Activated naive CD4-positive, alpha-beta T cell treated with anti-CD3 and anti-CD28 coated beads, Interleukin-2, amount 10 ng/mL, durations not matched to agents 7 days and 5 days (primary cell): Measurements from ENCODE around the gene SLC44A1.

Source experiments
- CTCF ChIA-PET: fragments of 350-600 bp; sonication (Branson Sonifier 250); formaldehyde crosslinking; loops from one replicate; lab custom pipeline; 2021; ENCODE audit warnings: antibody characterized with exemption; lab: Charles Lee
- DNase-seq: peaks from one replicate; pipeline ENCODE4 v3.0.0-alpha.2; 2020
- H3K27ac Mint-ChIP-seq: one replicate; pipeline ENCODE4 v1.8.0; 2021; ENCODE audit warnings: mild to moderate bottlenecking, moderate library complexity, mixed read lengths
- H3K27me3 Mint-ChIP-seq: one replicate; pipeline ENCODE4 v1.8.0; 2021; ENCODE audit warnings: mild to moderate bottlenecking, mixed read lengths
- H3K36me3 Mint-ChIP-seq: one replicate; pipeline ENCODE4 v1.8.0; 2021; ENCODE audit warnings: mixed read lengths
- H3K4me1 Mint-ChIP-seq: one replicate; pipeline ENCODE4 v1.8.0; 2021; ENCODE audit warnings: mixed read lengths
- H3K4me3 Mint-ChIP-seq: one replicate; pipeline ENCODE4 v1.8.0; 2021; ENCODE audit warnings: mild to moderate bottlenecking, moderate library complexity, mixed read lengths
- H3K9me3 Mint-ChIP-seq: one replicate; pipeline ENCODE4 v1.8.0; 2021; ENCODE audit warnings: mixed read lengths

SLC44A1 gene

GRCh38 chr9:105421154-105421553 is 176.7 kb downstream of the SLC44A1 start:
- CTCF ChIA-PET, result no interaction called here
- H3K4me1 Mint-ChIP-seq, result peaks cover 9% of the 10 kb centered on the region

GRCh38 chr9:105421864-105422263 is 177.4 kb downstream of the SLC44A1 start:
- H3K4me1 Mint-ChIP-seq, result peaks cover 5% of the 10 kb centered on the region
- H3K36me3 Mint-ChIP-seq, result no peaks in the 10 kb centered on the region
- H3K27me3 Mint-ChIP-seq, result peaks cover 2% of the 10 kb centered on the region
- H3K27ac Mint-ChIP-seq, result no peak overlapping the region
- H3K4me3 Mint-ChIP-seq, result no peak overlapping the region
- DNase-seq, result no peak
- CTCF ChIA-PET, result no interaction called here
- H3K9me3 Mint-ChIP-seq, result no peaks in the 10 kb centered on the region

More at GRCh38 chr9:105421154-105421553, 176.7 kb downstream of the SLC44A1 start:
- H3K9me3 Mint-ChIP-seq, result no peaks in the 10 kb centered on the region
- DNase-seq, result no peak
- H3K4me3 Mint-ChIP-seq, result no peak overlapping the region
- H3K27me3 Mint-ChIP-seq, result no peaks in the 10 kb centered on the region
- H3K27ac Mint-ChIP-seq, result no peak overlapping the region
- H3K36me3 Mint-ChIP-seq, result no peaks in the 10 kb centered on the region

- no peak overlapping the region for H3K27ac Mint-ChIP-seq
- no peak overlapping the region for H3K4me3 Mint-ChIP-seq
- H3K36me3 Mint-ChIP-seq, result no peaks in the 10 kb centered on the region
- CTCF ChIA-PET, result interaction anchor here (0.8 kb wide), 1 partner anchor 292 kb away, joined by 3 read pairs; no protein-coding TSS in a partner anchor
- peaks cover 4% of the 10 kb centered on the region for H3K27me3 Mint-ChIP-seq
- H3K9me3 Mint-ChIP-seq, result no peaks in the 10 kb centered on the region
- DNase-seq, result no peak
- H3K4me1 Mint-ChIP-seq, result no peaks in the 10 kb centered on the region
Measured at GRCh38 chr9:105425816-105426433, 181.5 kb downstream of the SLC44A1 start.

GRCh38 chr9:105426657-105427056 is 182.2 kb downstream of the SLC44A1 start:
- no peak for DNase-seq
- Mint-ChIP-seq H3K4me3 (no peak overlapping the region), H3K36me3 (no peaks in the 10 kb centered on the region), H3K27ac (no peak overlapping the region), H3K9me3 (no peaks in the 10 kb centered on the region), H3K4me1 (no peaks in the 10 kb centered on the region), H3K27me3 (peaks cover 4% of the 10 kb centered on the region)
- CTCF ChIA-PET, result no interaction called here

GRCh38 chr9:105431424-105432246 is 187.2 kb downstream of the SLC44A1 start:
- Mint-ChIP-seq H3K27ac (no peak overlapping the region), H3K36me3 (no peaks in the 10 kb centered on the region), H3K4me3 (no peak overlapping the region), H3K9me3 (no peaks in the 10 kb centered on the region), H3K27me3 (peaks cover 7% of the 10 kb centered on the region), H3K4me1 (no peaks in the 10 kb centered on the region)
- CTCF ChIA-PET, result interaction anchor here (1.1 kb wide), 1 partner anchor 80 kb away, joined by 4 read pairs; no protein-coding TSS in a partner anchor
- DNase-seq, result no peak

GRCh38 chr9:105432247-105432842 is 187.9 kb downstream of the SLC44A1 start:
- H3K27ac Mint-ChIP-seq, result no peak overlapping the region
- no peak for DNase-seq
- H3K9me3 Mint-ChIP-seq, result no peaks in the 10 kb centered on the region
- H3K36me3 Mint-ChIP-seq, result no peaks in the 10 kb centered on the region
- no peaks in the 10 kb centered on the region for H3K4me1 Mint-ChIP-seq
- H3K27me3 Mint-ChIP-seq, result peaks cover 3% of the 10 kb centered on the region
- CTCF ChIA-PET, result no interaction called here
- no peak overlapping the region for H3K4me3 Mint-ChIP-seq

- H3K4me1 Mint-ChIP-seq, result no peaks in the 10 kb centered on the region
- no peak overlapping the region for H3K4me3 Mint-ChIP-seq
- DNase-seq, result no peak
- no peak overlapping the region for H3K27ac Mint-ChIP-seq
- CTCF ChIA-PET, result no interaction called here
- H3K9me3 Mint-ChIP-seq, result no peaks in the 10 kb centered on the region
- peaks cover 7% of the 10 kb centered on the region for H3K27me3 Mint-ChIP-seq
- no peaks in the 10 kb centered on the region for H3K36me3 Mint-ChIP-seq
Measured at GRCh38 chr9:105435453-105435852, 191.0 kb downstream of the SLC44A1 start.

GRCh38 chr9:105436783-105437182 is 192.3 kb downstream of the SLC44A1 start:
- CTCF ChIA-PET, result no interaction called here
- no peaks in the 10 kb centered on the region for H3K4me1 Mint-ChIP-seq
- H3K4me3 Mint-ChIP-seq, result no peak overlapping the region
- no peaks in the 10 kb centered on the region for H3K9me3 Mint-ChIP-seq
- H3K27ac Mint-ChIP-seq, result no peak overlapping the region
- H3K36me3 Mint-ChIP-seq, result no peaks in the 10 kb centered on the region
- H3K27me3 Mint-ChIP-seq, result peaks cover 7% of the 10 kb centered on the region
- DNase-seq, result no peak

GRCh38 chr9:105437704-105438103 is 193.3 kb downstream of the SLC44A1 start:
- H3K4me3 Mint-ChIP-seq, result no peak overlapping the region
- CTCF ChIA-PET, result no interaction called here
- H3K9me3 Mint-ChIP-seq, result no peaks in the 10 kb centered on the region
- H3K4me1 Mint-ChIP-seq, result no peaks in the 10 kb centered on the region
- DNase-seq, result no peak
- no peaks in the 10 kb centered on the region for H3K36me3 Mint-ChIP-seq
- no peak overlapping the region for H3K27ac Mint-ChIP-seq
- H3K27me3 Mint-ChIP-seq, result peaks cover 7% of the 10 kb centered on the region

GRCh38 chr9:105438141-105438806 is 193.8 kb downstream of the SLC44A1 start:
- CTCF ChIA-PET, result no interaction called here
- Mint-ChIP-seq H3K36me3 (no peaks in the 10 kb centered on the region), H3K4me1 (no peaks in the 10 kb centered on the region), H3K27me3 (peaks cover 7% of the 10 kb centered on the region), H3K4me3 (no peak overlapping the region), H3K27ac (no peak overlapping the region), H3K9me3 (no peaks in the 10 kb centered on the region)
- no peak for DNase-seq

GRCh38 chr9:105439428-105439827 is 195.0 kb downstream of the SLC44A1 start:
- Mint-ChIP-seq H3K4me1 (no peaks in the 10 kb centered on the region), H3K9me3 (no peaks in the 10 kb centered on the region), H3K36me3 (no peaks in the 10 kb centered on the region), H3K27me3 (peaks cover 10% of the 10 kb centered on the region), H3K27ac (no peak overlapping the region), H3K4me3 (no peak overlapping the region)
- CTCF ChIA-PET, result no interaction called here
- DNase-seq, result no peak

- Mint-ChIP-seq H3K9me3 (no peaks in the 10 kb centered on the region), H3K27ac (no peak overlapping the region), H3K36me3 (no peaks in the 10 kb centered on the region), H3K4me1 (no peaks in the 10 kb centered on the region), H3K27me3 (peaks cover 15% of the 10 kb centered on the region), H3K4me3 (no peak overlapping the region)
- CTCF ChIA-PET, result no interaction called here
- DNase-seq, result no peak
Measured at GRCh38 chr9:105441616-105442160, 197.2 kb downstream of the SLC44A1 start.

GRCh38 chr9:105443121-105443520 is 198.7 kb downstream of the SLC44A1 start:
- no peaks in the 10 kb centered on the region for H3K36me3 Mint-ChIP-seq
- H3K4me1 Mint-ChIP-seq, result peaks cover 5% of the 10 kb centered on the region
- no peak overlapping the region for H3K4me3 Mint-ChIP-seq
- CTCF ChIA-PET, result no interaction called here
- peaks cover 15% of the 10 kb centered on the region for H3K27me3 Mint-ChIP-seq
- no peak for DNase-seq
- H3K9me3 Mint-ChIP-seq, result no peaks in the 10 kb centered on the region
- no peak overlapping the region for H3K27ac Mint-ChIP-seq

- no peaks in the 10 kb centered on the region for H3K36me3 Mint-ChIP-seq
- H3K27me3 Mint-ChIP-seq, result peaks cover 19% of the 10 kb centered on the region
- H3K4me1 Mint-ChIP-seq, result peaks cover 13% of the 10 kb centered on the region
- no peak for DNase-seq
- no peaks in the 10 kb centered on the region for H3K9me3 Mint-ChIP-seq
- no peak overlapping the region for H3K4me3 Mint-ChIP-seq
- no peak overlapping the region for H3K27ac Mint-ChIP-seq
- CTCF ChIA-PET, result no interaction called here
Measured at GRCh38 chr9:105444130-105444529, 199.7 kb downstream of the SLC44A1 start.
